Naive thymus-derived CD8-positive, alpha-beta T cell (primary cell): ENCODE data around the gene SPINK7. TPM values are rescaled to one million over a fixed set of nuclear protein-coding genes. Genes with fewer than 3 reads are reported as not detected.
"Not testable (repeated sequence)": the region's sequence is repeated elsewhere in the genome, so short reads cannot be mapped to it uniquely, and the experiment has no call there.

Experiments
- ATAC-seq, 2 donors: fragments of 150-1000 bp; cut with Tn5 transposase in 1 of 2; sonication (Bioruptor Pico), chemical (Tn5 transposase) in 1 of 2; 1 replicate in 1 of 2; 2 replicates in 1 of 2; pipeline ENCODE4 v1.10.0; 2021; ENCODE audit warnings: mild to moderate bottlenecking in 2 of 2, moderate library complexity in 2 of 2
- POLR2A ChIA-PET: fragments of 350-600 bp; sonication (Branson Sonifier 250); formaldehyde crosslinking; loops from one replicate; lab custom pipeline; 2021; ENCODE audit warnings: antibody characterized with exemption; lab: Charles Lee
- DNase-seq, 10 donors: peaks; one replicate each; pipeline versions ENCODE4 v3.0.0 to v3.0.0-alpha.2; 2020 to 2022
- H3K27ac Mint-ChIP-seq, 10 donors: one replicate each; pipeline ENCODE4 v1.8.0; 2020 to 2022; ENCODE audit warnings: mild to moderate bottlenecking in 10 of 10, mixed read lengths in 10 of 10, moderate library complexity in 4 of 10, inconsistent platforms in 1 of 10
- H3K27me3 Mint-ChIP-seq, 5 donors: one replicate each; pipeline ENCODE4 v1.8.0; 2021 to 2022; ENCODE audit warnings: mixed read lengths in 5 of 5
- H3K36me3 Mint-ChIP-seq, 3 donors: one replicate each; pipeline ENCODE4 v1.8.0; 2020 to 2022; ENCODE audit warnings: mixed read lengths in 3 of 3, mild to moderate bottlenecking in 2 of 3, inconsistent platforms in 1 of 3
- H3K4me1 Mint-ChIP-seq, 4 donors: one replicate each; pipeline ENCODE4 v1.8.0; 2021 to 2022; ENCODE audit warnings: mixed read lengths in 4 of 4
- H3K4me3 Mint-ChIP-seq, 10 donors: one replicate each; pipeline ENCODE4 v1.8.0; 2020 to 2022; ENCODE audit warnings: mild to moderate bottlenecking in 10 of 10, mixed read lengths in 10 of 10, moderate library complexity in 6 of 10, inconsistent platforms in 1 of 10
- H3K9me3 Mint-ChIP-seq, 9 donors: one replicate each; pipeline ENCODE4 v1.8.0; 2020 to 2022; ENCODE audit warnings: mixed read lengths in 9 of 9, mild to moderate bottlenecking in 3 of 9, inconsistent platforms in 1 of 9, moderate library complexity in 1 of 9
- polyA plus RNA-seq, 3 donors: library from polyadenylated mRNA; unstranded; fragments of 300-500 nt; fragmentation: Illumina TruSeq; gene quantifications; one replicate each; pipeline ENCODE4 v1.2.3, GENCODE V29; 2021
- total RNA-seq, 8 experiments: library from RNA in 2 of 8; stranded (reverse) in 2 of 8; gene quantifications; one replicate each; pipeline ENCODE4 v1.2.3 and lab custom pipeline; 2021 to 2026

SPINK7 gene
- total and polyA plus RNA-seq, 5 experiments from 2014 or later = not detected

GRCh38 chr5:148314731-148315130 is 2.5 kb downstream of the SPINK7 start:
- POLR2A ChIA-PET = no interaction called here
- ATAC-seq = no peak
- peaks cover 0 to 2% (median 0%) of the 10 kb centered on the region in 3 donors for H3K36me3 Mint-ChIP-seq

GRCh38 chr5:148320011-148320963 is 8.1 kb downstream of the SPINK7 start:
- peak overlapping the region in 9 of 10 donors; percentile 62 to 93 (median 84) for H3K27ac Mint-ChIP-seq
- not testable (repeated sequence) for H3K4me1 Mint-ChIP-seq, H3K27me3 Mint-ChIP-seq, H3K36me3 Mint-ChIP-seq
- H3K4me3 Mint-ChIP-seq = peak overlapping the region; percentile 73 to 89 (median 84)
- DNase-seq (peak in 5 of 10 donors; percentile 14 to 59 (median 46)), ATAC-seq (peak; percentile 46 to 53)
- peaks cover 0 to 17% (median 1%) of the 10 kb centered on the region in 9 donors for H3K9me3 Mint-ChIP-seq
- POLR2A ChIA-PET = interaction anchor here (0.8 to 1.3 kb wide), 3 partner anchors 61 to 63 kb away, joined by 3 to 4 read pairs (median 3); partner anchors contain the start of gene FBXO38

More at GRCh38 chr5:148314731-148315130, 2.5 kb downstream of the SPINK7 start:
- Mint-ChIP-seq H3K27me3 (peaks cover 0 to 2% (median 1%) of the 10 kb centered on the region in 5 donors), H3K9me3 (peaks cover 0 to 14% (median 2%) of the 10 kb centered on the region in 9 donors), H3K4me1 (peaks cover 0 to 3% (median under 1%) of the 10 kb centered on the region in 4 donors), H3K27ac (no peak overlapping the region), H3K4me3 (no peak overlapping the region)
- no peak for DNase-seq

- Mint-ChIP-seq H3K4me3 (no peak overlapping the region), H3K36me3 (peaks cover 0 to 20% (median 18%) of the 10 kb centered on the region in 3 donors), H3K27me3 (peaks cover 0 to 10% (median 1%) of the 10 kb centered on the region in 5 donors), H3K27ac (no peak overlapping the region), H3K4me1 (no peaks in the 10 kb centered on the region), H3K9me3 (peaks cover 0 to 30% (median 14%) of the 10 kb centered on the region in 9 donors)
- POLR2A ChIA-PET = no interaction called here
- ATAC-seq = no peak
- DNase-seq = no peak
Measured at GRCh38 chr5:148333262-148333849, 21.1 kb downstream of the SPINK7 start.

- H3K9me3 Mint-ChIP-seq = peaks cover 0 to 15% (median 6%) of the 10 kb centered on the region in 9 donors
- no peak within 1 kb of the TSS for H3K4me3 Mint-ChIP-seq
- peaks cover 0 to 14% (median 11%) of the 10 kb centered on the region in 3 donors for H3K36me3 Mint-ChIP-seq
- H3K27me3 Mint-ChIP-seq = peaks cover 0 to 2% (median 1%) of the 10 kb centered on the region in 5 donors
- H3K4me1 Mint-ChIP-seq = no peaks in the 10 kb centered on the region
- ATAC-seq (no peak), DNase-seq (no peak)
- no peak within 1 kb of the TSS for H3K27ac Mint-ChIP-seq
- POLR2A ChIA-PET = no interaction called here
Measured at GRCh38 chr5:148335259-148335658, 23.0 kb downstream of the SPINK7 start, which contains the start of gene SPINK9. Gene SPINK9 (plus strand): TSS chr5:148335559. CDS start chr5:148335614, 55 bp downstream.

GRCh38 chr5:148336704-148337435 is 24.6 kb downstream of the SPINK7 start:
- Mint-ChIP-seq H3K27ac (no peak overlapping the region), H3K36me3 (peaks cover 5 to 11% (median 7%) of the 10 kb centered on the region in 3 donors), H3K4me1 (no peaks in the 10 kb centered on the region), H3K27me3 (peaks cover 0 to 1% (median 0%) of the 10 kb centered on the region in 5 donors), H3K4me3 (no peak overlapping the region), H3K9me3 (peaks cover 0 to 4% (median 0%) of the 10 kb centered on the region in 9 donors)
- DNase-seq (no peak), ATAC-seq (no peak)
- POLR2A ChIA-PET = no interaction called here

GRCh38 chr5:148342371-148343045 is 30.3 kb downstream of the SPINK7 start:
- peaks cover 5 to 6% (median 5%) of the 10 kb centered on the region in 3 donors for H3K36me3 Mint-ChIP-seq
- POLR2A ChIA-PET = no interaction called here
- H3K27ac Mint-ChIP-seq = no peak overlapping the region
- no peak overlapping the region for H3K4me3 Mint-ChIP-seq
- ATAC-seq = no peak
- no peaks in the 10 kb centered on the region for H3K4me1 Mint-ChIP-seq
- H3K27me3 Mint-ChIP-seq = no peaks in the 10 kb centered on the region
- no peak for DNase-seq
- H3K9me3 Mint-ChIP-seq = no peaks in the 10 kb centered on the region

- POLR2A ChIA-PET = no interaction called here
- ATAC-seq (no peak), DNase-seq (no peak)
- no peak overlapping the region for H3K4me3 Mint-ChIP-seq
- peaks cover 5 to 7% (median 6%) of the 10 kb centered on the region in 3 donors for H3K36me3 Mint-ChIP-seq
- no peaks in the 10 kb centered on the region for H3K9me3 Mint-ChIP-seq
- no peak overlapping the region for H3K27ac Mint-ChIP-seq
- H3K4me1 Mint-ChIP-seq = no peaks in the 10 kb centered on the region
- no peaks in the 10 kb centered on the region for H3K27me3 Mint-ChIP-seq
Measured at GRCh38 chr5:148343046-148343407, 30.8 kb downstream of the SPINK7 start.

- peaks cover 5 to 10% (median 6%) of the 10 kb centered on the region in 3 donors for H3K36me3 Mint-ChIP-seq
- no peak overlapping the region for H3K4me3 Mint-ChIP-seq
- no peaks in the 10 kb centered on the region for H3K9me3 Mint-ChIP-seq
- no peak for ATAC-seq
- no peaks in the 10 kb centered on the region for H3K27me3 Mint-ChIP-seq
- DNase-seq = no peak
- H3K27ac Mint-ChIP-seq = no peak overlapping the region
- POLR2A ChIA-PET = no interaction called here
- H3K4me1 Mint-ChIP-seq = no peaks in the 10 kb centered on the region
Measured at GRCh38 chr5:148343603-148344487, 31.6 kb downstream of the SPINK7 start.

- POLR2A ChIA-PET = no interaction called here
- peaks cover 0 to 5% (median 3%) of the 10 kb centered on the region in 3 donors for H3K36me3 Mint-ChIP-seq
- H3K27me3 Mint-ChIP-seq = no peaks in the 10 kb centered on the region
- no peaks in the 10 kb centered on the region for H3K9me3 Mint-ChIP-seq
- H3K4me1 Mint-ChIP-seq = no peaks in the 10 kb centered on the region
- no peak overlapping the region for H3K4me3 Mint-ChIP-seq
- no peak for ATAC-seq
- H3K27ac Mint-ChIP-seq = no peak overlapping the region
- DNase-seq = no peak
Measured at GRCh38 chr5:148347706-148348105, 35.5 kb downstream of the SPINK7 start.

- H3K4me3 Mint-ChIP-seq = no peak overlapping the region
- H3K27me3 Mint-ChIP-seq = no peaks in the 10 kb centered on the region
- DNase-seq (no peak), ATAC-seq (no peak)
- H3K27ac Mint-ChIP-seq = no peak overlapping the region
- POLR2A ChIA-PET = no interaction called here
- peaks cover 0 to 3% (median 3%) of the 10 kb centered on the region in 3 donors for H3K36me3 Mint-ChIP-seq
- H3K9me3 Mint-ChIP-seq = no peaks in the 10 kb centered on the region
- no peaks in the 10 kb centered on the region for H3K4me1 Mint-ChIP-seq
Measured at GRCh38 chr5:148352696-148353095, 40.5 kb downstream of the SPINK7 start.

GRCh38 chr5:148353634-148354033 is 41.4 kb downstream of the SPINK7 start:
- POLR2A ChIA-PET = no interaction called here
- ATAC-seq = no peak
- Mint-ChIP-seq H3K27me3 (no peaks in the 10 kb centered on the region), H3K4me1 (no peaks in the 10 kb centered on the region), H3K4me3 (no peak overlapping the region), H3K27ac (no peak overlapping the region), H3K9me3 (no peaks in the 10 kb centered on the region), H3K36me3 (peaks cover 0 to 3% (median 0%) of the 10 kb centered on the region in 3 donors)
- no peak for DNase-seq
